ENCODE results near the gene WDR82. TPM values are rescaled to one million over a fixed set of nuclear protein-coding genes. Genes with fewer than 3 reads are reported as not detected.

Gene WDR82
- total and polyA plus RNA-seq, 2 experiments from 2014 or later: 24.8 to 52.1 TPM

GRCh38 chr3:52321481-52321880 lies 43.0 kb upstream of the WDR82 start:
- Histone ChIP-seq H3K4me1 (ENCODE audit: insufficient read depth) (peaks cover 8% of the 10 kb centered on the region), H3K9me2 (replicated peaks; ENCODE audit: insufficient read depth) (no peaks in the 10 kb centered on the region), H3K27me3 (no peaks in the 10 kb centered on the region), H2AFZ (no peak overlapping the region), H3K4me3 (no peak overlapping the region), H3K27ac (no peak overlapping the region), H3K9me3 (ENCODE audit: low read depth) (no peaks in the 10 kb centered on the region), H3K4me2 (no peak overlapping the region), H4K20me1 (ENCODE audit: insufficient read depth, poor library complexity, severe bottlenecking) (no peaks in the 10 kb centered on the region), H3K79me2 (no peaks in the 10 kb centered on the region), H3K36me3 (replicated peaks; ENCODE audit: insufficient read depth, low read depth) (no peaks in the 10 kb centered on the region)
- WGBS (ENCODE audit: low lambda C conversion rate, missing lambda C conversion rate): 82% methylated on average over 5 of the region's 5 CpGs
- TF ChIP-seq EZH2phosphoT487 (IDR thresholded peaks at IDR 0.05; ENCODE audit: low read depth, severe bottlenecking, unreplicated experiment): no peak
- DNase-seq (ENCODE audit: low spot score): no peak

- no peak for DNase-seq (ENCODE audit: low spot score)
- peaks cover 8% of the 10 kb centered on the region for H3K4me1 ChIP-seq (ENCODE audit: insufficient read depth)
- 84% methylated on average over 10 of the region's 10 CpGs for WGBS (ENCODE audit: low lambda C conversion rate, missing lambda C conversion rate)
- no peak overlapping the region for H3K27ac ChIP-seq
- no peak overlapping the region for H3K4me3 ChIP-seq
- H3K36me3 ChIP-seq (replicated peaks; ENCODE audit: insufficient read depth, low read depth): no peaks in the 10 kb centered on the region
- no peaks in the 10 kb centered on the region for H3K9me2 ChIP-seq (replicated peaks; ENCODE audit: insufficient read depth)
- no peak overlapping the region for H2AFZ ChIP-seq
- no peak overlapping the region for H3K4me2 ChIP-seq
- no peaks in the 10 kb centered on the region for H3K27me3 ChIP-seq
- TF ChIP-seq CTCF (IDR thresholded peaks at IDR 0.05; ENCODE audit: poor library complexity): no peak
- TF ChIP-seq EZH2phosphoT487 (IDR thresholded peaks at IDR 0.05; ENCODE audit: low read depth, severe bottlenecking, unreplicated experiment): no peak
- TF ChIP-seq EZH2 (IDR thresholded peaks at IDR 0.05; ENCODE audit: borderline replicate concordance): no peak
- no peaks in the 10 kb centered on the region for H3K79me2 ChIP-seq
- no peaks in the 10 kb centered on the region for H3K9me3 ChIP-seq (ENCODE audit: low read depth)
- no peaks in the 10 kb centered on the region for H4K20me1 ChIP-seq (ENCODE audit: insufficient read depth, poor library complexity, severe bottlenecking)
Measured at GRCh38 chr3:52319921-52320595, 41.6 kb upstream of the WDR82 start.

GRCh38 chr3:52318186-52318816 lies 39.9 kb upstream of the WDR82 start:
- no peak overlapping the region for H2AFZ ChIP-seq
- H3K9me2 ChIP-seq (replicated peaks; ENCODE audit: insufficient read depth): no peaks in the 10 kb centered on the region
- no peak overlapping the region for H3K4me3 ChIP-seq
- H3K27ac ChIP-seq: no peak overlapping the region
- no peaks in the 10 kb centered on the region for H3K79me2 ChIP-seq
- H4K20me1 ChIP-seq (ENCODE audit: insufficient read depth, poor library complexity, severe bottlenecking): no peaks in the 10 kb centered on the region
- no peak for TF ChIP-seq EZH2 (IDR thresholded peaks at IDR 0.05; ENCODE audit: borderline replicate concordance)
- TF ChIP-seq CTCF (IDR thresholded peaks at IDR 0.05; ENCODE audit: poor library complexity): no peak
- TF ChIP-seq EZH2phosphoT487 (IDR thresholded peaks at IDR 0.05; ENCODE audit: low read depth, severe bottlenecking, unreplicated experiment): no peak
- no peaks in the 10 kb centered on the region for H3K27me3 ChIP-seq
- DNase-seq (ENCODE audit: low spot score): no peak
- peak overlapping the region; percentile 81 for H3K4me2 ChIP-seq
- WGBS (ENCODE audit: low lambda C conversion rate, missing lambda C conversion rate): 61% methylated on average over 14 of the region's 14 CpGs
- H3K4me1 ChIP-seq (ENCODE audit: insufficient read depth): peaks cover 8% of the 10 kb centered on the region
- no peaks in the 10 kb centered on the region for H3K9me3 ChIP-seq (ENCODE audit: low read depth)
- H3K36me3 ChIP-seq (replicated peaks; ENCODE audit: insufficient read depth, low read depth): no peaks in the 10 kb centered on the region
